NCI-H2171 (cell line): ENCODE measurements around the gene DLEC1.

ENCODE experiments used
- DNase-seq: peaks from one replicate; lab custom pipeline; 2025; lab: John Stamatoyannopoulos, UW

The DLEC1 gene

DNA sequence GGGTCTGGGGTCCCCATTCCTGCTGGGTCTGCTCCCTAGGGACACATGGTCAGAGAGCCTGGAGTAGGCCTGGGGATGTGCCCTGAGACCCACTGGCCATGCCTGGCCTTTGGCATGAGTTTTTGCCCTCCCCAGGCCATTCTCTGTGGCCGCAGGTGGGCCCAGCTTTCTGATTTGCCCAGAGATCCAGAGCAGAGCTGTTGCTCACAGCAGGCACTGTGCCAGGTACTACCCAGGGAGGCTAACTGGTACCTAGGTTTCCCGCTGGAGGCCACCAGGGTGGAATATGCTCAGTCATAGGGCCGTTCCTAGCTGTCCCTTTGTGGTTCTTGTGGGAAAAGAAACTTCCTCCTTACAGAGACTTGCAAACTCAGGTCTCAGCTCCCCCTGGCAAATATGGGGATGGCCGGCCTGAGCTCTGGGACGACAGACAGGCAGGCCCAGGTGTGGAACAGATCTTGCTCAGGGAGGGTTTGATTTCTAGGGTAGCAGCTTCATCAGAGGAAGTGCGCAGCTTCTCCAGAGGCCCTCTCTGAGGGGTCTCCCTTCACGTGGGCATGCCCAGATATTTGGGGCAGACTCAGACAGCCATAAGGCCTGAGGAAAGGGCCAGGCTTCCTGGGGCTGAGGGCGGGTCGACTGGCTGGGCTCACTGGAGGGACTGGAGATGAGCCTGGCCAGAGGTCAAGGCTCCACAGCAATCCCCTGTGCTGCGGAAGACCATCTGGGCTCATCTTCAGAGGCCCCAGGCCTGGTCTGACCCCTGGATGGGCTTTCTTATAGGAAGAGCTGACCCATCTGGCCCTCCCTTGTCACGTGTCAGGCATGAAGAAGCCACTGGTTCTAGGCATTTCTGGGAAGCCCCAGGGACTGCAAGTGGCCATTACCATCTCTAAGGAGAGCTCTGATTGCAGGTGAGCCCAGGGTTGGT lies 69.9 kb downstream of the DLEC1 start:
- DNase-seq = no peak

DNA sequence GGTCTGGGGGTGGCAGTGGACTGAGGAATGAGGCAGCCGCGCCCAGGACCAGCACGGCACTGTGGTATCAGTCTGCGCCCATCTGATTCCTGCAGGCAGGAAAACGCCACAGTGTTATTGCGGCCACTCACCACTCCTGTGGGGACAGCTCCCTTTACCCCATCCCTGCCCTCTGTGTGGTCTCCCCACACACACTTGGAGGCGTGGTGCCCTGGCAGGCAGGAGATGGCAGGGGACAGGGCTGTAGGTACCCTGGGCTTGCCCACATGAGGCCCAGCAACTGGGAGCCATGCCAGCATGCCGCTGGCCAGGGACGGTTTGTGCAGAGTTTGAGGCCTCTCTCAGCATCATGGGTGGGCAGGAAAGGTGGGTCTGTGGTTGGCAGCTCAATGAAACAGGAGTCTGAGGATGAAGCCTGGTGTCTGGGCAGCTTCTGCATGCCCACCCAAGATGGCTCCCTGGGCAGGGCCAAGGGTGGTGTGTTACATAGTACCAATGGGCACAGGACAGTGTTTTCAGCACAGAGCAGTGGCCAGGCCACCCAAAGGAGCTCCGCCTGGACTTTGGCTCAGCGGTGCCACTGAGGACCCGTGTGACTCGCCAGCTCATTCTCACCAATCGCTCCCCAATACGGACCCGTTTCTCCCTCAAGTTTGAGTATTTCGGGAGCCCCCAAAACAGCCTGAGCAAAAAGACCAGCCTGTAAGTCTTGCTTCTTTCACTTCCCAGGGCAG lies 70.7 kb downstream of the DLEC1 start:
- DNase-seq = no peak

DNA sequence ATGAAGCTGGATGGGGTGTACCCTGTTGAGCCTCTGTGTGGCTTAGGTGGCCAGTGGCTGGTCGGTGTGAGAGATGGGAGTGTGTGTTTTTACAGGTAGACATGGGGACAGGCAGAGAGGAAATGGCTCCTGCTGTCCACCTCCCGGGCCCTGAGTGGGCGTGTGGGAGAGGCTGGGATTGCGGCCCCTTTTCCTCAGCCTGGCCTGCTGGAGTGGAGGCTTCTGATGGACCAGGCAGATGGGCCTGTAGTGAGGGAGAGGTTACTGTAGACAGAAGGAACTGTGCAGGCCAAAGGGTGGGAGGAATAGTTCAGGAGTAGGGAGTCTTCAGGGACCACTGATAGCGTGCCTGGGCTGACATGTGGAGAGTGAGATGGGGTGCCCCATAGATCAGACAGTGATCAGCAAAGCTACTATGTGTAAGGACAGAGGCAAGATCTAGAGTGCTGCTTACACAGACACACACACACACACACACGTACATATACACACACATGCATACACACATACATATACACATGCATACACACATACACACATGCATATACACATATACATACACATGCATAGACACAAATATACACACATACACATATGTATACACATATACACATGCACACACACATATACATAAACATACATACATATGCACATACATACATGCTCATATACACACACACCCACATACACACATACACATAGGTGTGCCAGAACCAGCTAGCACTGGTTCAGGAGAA lies 71.5 kb downstream of the DLEC1 start:
- DNase-seq = no peak

DNA sequence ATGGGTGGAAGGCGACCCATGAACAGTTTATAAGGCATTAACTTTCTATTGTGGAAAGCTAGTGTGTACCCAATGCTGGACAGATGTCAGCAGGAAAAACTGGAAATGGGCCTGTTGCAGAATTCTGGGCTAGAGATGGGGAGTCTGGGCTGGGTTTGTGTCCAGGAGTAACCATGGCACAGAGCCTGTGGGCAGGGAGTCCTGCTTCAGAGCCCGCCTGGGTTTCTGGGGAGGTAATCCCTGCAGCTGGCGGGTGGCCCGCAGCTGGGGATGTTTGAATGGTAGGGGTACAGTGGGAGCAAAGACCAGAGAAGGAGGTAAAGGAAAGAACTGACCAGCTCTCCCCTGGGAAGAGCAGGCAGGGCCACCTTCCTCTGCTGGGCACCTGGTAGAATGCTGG lies 72.2 kb downstream of the DLEC1 start:
- no peak for DNase-seq

- DNase-seq = no peak
Measured at GRCh38 chr3:38111696-38112377, 72.8 kb downstream of the DLEC1 start.

- DNase-seq = no peak
Measured at GRCh38 chr3:38112378-38112761, 73.4 kb downstream of the DLEC1 start.

GRCh38 chr3:38114052-38114874 lies 75.3 kb downstream of the DLEC1 start:
- no peak for DNase-seq

GRCh38 chr3:38114875-38115644 lies 76.1 kb downstream of the DLEC1 start:
- DNase-seq = no peak

DNA sequence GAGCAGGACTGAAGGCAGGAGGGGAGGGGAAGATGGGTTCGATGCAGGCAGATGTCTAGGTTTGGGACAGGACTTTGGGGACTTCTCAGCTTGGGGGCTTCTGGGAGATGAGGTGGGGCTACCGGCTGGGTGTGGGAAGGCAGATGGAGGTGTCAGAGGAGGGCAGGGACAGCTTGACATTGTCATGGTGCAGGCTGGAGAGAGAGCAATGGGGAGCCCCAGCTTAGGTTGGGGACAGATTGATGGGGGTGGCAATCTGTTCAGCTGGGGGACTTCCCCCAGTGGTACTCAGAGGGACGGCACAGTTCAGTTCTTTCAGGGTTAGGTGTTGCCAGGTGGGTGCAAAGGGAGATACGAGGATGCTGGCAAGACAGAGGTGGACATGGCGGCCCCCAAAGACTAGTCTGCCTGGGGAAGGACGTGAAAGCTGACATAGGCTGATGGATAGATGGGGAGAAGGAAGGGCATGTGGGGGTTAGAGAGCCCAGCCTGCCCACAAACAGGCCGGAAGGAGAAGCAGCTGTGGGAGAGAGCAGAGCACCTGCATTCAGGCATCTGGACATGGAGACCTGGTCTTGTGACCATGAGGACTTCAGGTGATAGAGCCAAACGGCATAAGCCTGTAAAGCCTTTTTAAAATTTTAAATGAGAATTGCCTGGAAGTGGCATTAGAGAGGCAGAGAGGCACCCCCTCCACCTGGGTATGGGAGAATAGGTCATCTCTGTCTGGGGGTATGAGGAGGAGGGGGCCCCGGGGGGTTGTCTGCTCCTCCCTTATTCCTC lies 76.8 kb downstream of the DLEC1 start:
- no peak for DNase-seq

- DNase-seq = no peak
Measured at GRCh38 chr3:38116471-38117162, 77.6 kb downstream of the DLEC1 start.

DNA sequence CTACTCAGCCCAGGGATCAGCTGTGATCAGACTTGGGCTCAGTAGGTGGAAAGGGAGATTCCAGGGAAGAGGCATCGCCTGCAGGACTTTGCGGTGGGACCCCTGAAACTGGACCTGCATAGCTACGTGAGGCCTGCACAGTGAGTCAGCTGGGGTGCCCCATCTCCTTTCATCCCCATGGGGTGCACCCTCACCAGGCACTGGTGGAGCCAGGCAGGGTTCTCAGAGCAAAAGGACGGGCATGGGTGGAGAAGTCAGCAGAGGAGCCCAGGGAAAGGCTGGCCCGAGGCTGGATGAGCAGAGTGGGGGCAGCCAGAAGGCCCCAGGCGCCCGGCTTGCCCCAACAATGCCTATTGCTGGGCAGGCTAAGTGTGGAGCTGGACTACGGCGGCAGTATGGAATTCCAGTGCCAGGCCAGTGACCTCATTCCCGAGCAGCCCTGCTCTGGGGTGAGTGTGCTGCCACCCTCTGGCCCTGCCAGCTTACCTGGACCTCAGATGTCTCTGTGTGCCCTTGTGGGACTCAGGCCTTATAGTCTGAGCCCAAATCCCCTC lies 78.2 kb downstream of the DLEC1 start:
- no peak for DNase-seq

DNA sequence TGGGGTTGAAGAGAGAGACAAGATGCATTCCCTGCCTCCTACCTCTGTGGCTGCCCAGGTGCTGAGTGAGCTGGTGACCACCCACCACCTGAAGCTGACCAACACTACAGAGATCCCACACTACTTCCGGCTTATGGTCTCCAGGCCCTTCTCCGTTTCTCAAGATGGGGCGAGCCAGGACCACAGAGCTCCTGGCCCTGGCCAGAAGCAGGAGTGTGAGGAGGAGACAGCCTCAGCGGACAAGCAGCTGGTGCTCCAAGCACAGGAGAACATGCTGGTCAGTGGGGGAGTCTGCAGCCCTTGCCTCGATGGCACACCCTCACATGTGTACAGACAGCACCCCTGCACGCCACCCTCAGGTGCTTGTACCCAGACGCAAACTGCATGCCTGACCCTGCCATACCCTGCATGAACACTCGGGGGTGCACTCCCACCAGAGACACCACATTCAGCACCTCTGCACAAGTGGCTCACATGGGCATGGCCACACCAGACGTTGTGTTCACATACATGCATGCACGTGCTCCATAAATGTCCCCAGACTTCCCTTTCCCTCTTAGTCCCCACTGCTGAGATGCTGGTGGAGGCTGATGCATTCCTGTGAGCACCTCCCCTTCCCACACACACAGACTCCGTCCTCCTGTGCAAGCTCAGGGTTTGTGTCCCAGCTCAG lies 78.9 kb downstream of the DLEC1 start:
- DNase-seq = no peak

DNA sequence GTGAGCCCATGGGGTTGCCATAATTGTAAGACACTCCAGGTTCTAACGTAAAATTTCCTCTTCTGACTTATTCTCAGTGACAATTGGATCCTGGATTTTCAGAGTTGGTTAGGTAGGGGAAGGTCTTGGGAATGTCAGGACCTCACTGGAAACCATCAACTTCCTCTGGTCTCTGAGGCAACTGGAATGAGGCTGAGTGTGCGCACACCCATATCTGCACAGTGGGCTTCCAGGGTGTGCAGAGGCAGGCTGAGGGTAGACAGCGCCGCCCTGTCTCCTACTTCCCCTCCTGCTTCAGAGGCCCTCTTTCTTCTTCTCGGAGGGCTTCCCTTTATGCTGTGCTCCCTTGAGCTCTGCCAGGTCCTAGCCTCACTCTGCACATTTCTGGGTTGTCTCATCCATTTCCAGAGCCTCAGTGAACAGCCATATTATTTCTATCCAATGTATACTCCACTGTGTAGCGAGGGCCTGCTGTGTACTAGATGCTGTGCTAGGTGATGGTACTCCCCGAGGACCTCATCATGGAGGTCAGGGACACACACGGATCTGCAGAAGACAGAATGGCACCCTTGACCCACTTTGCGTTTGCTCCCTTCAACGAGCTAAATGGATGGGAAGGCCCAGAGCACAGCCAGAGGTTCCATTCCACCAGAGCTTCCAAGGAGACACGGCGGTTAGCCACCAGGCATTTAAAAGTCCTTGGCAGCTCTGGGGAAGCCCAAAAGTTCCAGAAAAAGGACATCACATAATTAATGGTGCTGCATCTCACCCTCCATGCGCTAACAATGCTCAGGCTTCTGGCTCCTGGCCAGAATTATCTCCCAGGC lies 79.6 kb downstream of the DLEC1 start:
- DNase-seq = no peak

GRCh38 chr3:38119248-38119544 lies 80.2 kb downstream of the DLEC1 start:
- DNase-seq = no peak

GRCh38 chr3:38119821-38120692 lies 81.0 kb downstream of the DLEC1 start:
- no peak for DNase-seq

DNA sequence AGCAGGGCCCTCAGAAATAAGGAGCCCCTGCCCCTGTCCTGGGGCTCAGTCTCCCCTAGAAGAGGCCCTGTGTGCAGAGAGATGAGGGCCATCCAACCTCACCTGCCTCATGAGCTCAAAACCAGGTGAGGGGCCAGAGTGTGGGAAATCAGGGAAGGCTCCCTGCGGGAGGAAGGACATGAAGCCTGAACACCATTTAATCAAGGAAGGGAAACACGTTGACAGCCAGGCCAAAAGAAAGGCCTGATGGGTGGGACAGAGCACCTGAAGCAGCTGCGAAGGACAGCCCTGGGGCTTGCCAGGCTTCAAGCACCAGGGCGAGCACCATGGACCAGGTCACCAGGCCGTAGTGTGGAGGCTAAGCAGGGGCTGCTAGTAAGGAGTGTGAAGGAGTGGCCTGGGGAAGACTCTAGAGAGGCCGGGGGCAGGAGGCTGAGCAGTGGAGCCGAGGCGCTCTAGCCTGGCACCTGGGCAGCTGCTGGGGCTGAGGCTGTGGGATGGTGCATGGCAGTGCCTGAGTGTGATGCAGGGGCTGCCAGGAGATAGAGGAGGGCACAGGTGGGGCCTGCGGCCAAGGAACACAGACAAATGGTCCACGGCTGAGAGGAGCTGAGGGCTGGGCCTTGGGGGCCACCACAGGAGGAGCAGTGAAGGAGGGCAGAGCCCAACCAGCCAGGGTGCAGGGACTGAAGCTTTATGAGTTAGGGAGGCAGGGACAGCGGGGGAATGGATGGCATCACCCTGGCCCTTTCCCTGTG lies 81.9 kb downstream of the DLEC1 start:
- no peak for DNase-seq
